Upper lobe of right lung (tissue), 1 donor: ENCODE measurements around the gene RPTN. TPM values are rescaled to one million over a fixed set of nuclear protein-coding genes. Genes with fewer than 3 reads are reported as not detected.

Experiments used
- ATAC-seq: fragments of 200-7000 bp; cut with Tn5 transposase; one replicate; pipeline ENCODE4 v1.9.1; 2020; ENCODE audit warnings: mild to moderate bottlenecking, moderate library complexity
- DNase-seq: peaks from one replicate; pipeline ENCODE4 v3.0.0-alpha.2; 2020
- H3K27ac ChIP-seq: fragments of 200-600 bp; one replicate; pipeline ENCODE4 v1.8.0; 2022
- H3K27me3 ChIP-seq: fragments of 200-600 bp; one replicate; pipeline ENCODE4 v1.8.0; 2022; ENCODE audit warnings: mild to moderate bottlenecking
- H3K36me3 ChIP-seq: fragments of 200-600 bp; one replicate; pipeline ENCODE4 v1.8.0; 2022
- H3K4me1 ChIP-seq: fragments of 200-600 bp; one replicate; pipeline ENCODE4 v1.8.0; 2022
- H3K4me3 ChIP-seq: fragments of 200-600 bp; one replicate; pipeline ENCODE4 v1.8.0; 2022; ENCODE audit warnings: mild to moderate bottlenecking
- H3K9me3 ChIP-seq: fragments of 200-600 bp; one replicate; pipeline ENCODE4 v1.8.0; 2022
- CTCF ChIP-seq: fragments of 200-600 bp; IDR thresholded peaks from one replicate; pipeline ENCODE4 v1.8.0; 2022; ENCODE audit warnings: antibody characterized with exemption
- intact Hi-C: fragments of 100-400 bp; cut with DNase I; formaldehyde crosslinking; loops from one replicate; pipeline ENCODE4 v1.11.0; 2022
- total RNA-seq: library from RNA; stranded (reverse); fragmentation: NEBNext Ultra II Directional; extraction: Animal tissue kit (Norgen Biotek cat#: 25700); gene quantifications from one replicate; pipeline ENCODE4 v1.2.1, GENCODE V29; 2021
- donor health status: DM: no; HTN: yes; CAD: no; lungs with severe emphysema.

Gene RPTN
- total RNA-seq, 1 donor from 2014 or later, result not detected

GRCh38 chr1:152109231-152109997 lies 49.6 kb downstream of the RPTN start:
- no peak for TF ChIP-seq CTCF
- no peak for DNase-seq
- Histone ChIP-seq H3K36me3 (no peaks in the 10 kb centered on the region), H3K27ac (no peak overlapping the region), H3K4me3 (peak overlapping the region; percentile 55), H3K9me3 (peaks cover 6% of the 10 kb centered on the region), H3K27me3 (peaks cover 92% of the 10 kb centered on the region), H3K4me1 (peaks cover 33% of the 10 kb centered on the region)
- no peak for ATAC-seq
- intact Hi-C loops, result no loop called here

GRCh38 chr1:152108882-152109222 lies 50.2 kb downstream of the RPTN start:
- Histone ChIP-seq H3K4me3 (peak overlapping the region; percentile 30), H3K9me3 (peaks cover 6% of the 10 kb centered on the region), H3K27ac (no peak overlapping the region), H3K27me3 (peaks cover 88% of the 10 kb centered on the region), H3K36me3 (no peaks in the 10 kb centered on the region), H3K4me1 (peaks cover 33% of the 10 kb centered on the region)
- TF ChIP-seq CTCF, result no peak
- ATAC-seq, result no peak
- DNase-seq, result no peak
- intact Hi-C loops, result no loop called here

GRCh38 chr1:152107984-152108881 lies 50.8 kb downstream of the RPTN start:
- H3K27ac ChIP-seq, result no peak overlapping the region
- H3K36me3 ChIP-seq, result no peaks in the 10 kb centered on the region
- H3K9me3 ChIP-seq, result peaks cover 6% of the 10 kb centered on the region
- peak; percentile 16 for ATAC-seq
- DNase-seq, result peak; percentile 67
- H3K4me1 ChIP-seq, result peaks cover 33% of the 10 kb centered on the region
- peak overlapping the region; percentile 30 for H3K4me3 ChIP-seq
- no peak for TF ChIP-seq CTCF
- intact Hi-C loops, result no loop called here
- H3K27me3 ChIP-seq, result peaks cover 83% of the 10 kb centered on the region

- intact Hi-C loops, result no loop called here
- Histone ChIP-seq H3K27ac (no peak overlapping the region), H3K36me3 (no peaks in the 10 kb centered on the region), H3K27me3 (peaks cover 81% of the 10 kb centered on the region), H3K4me1 (peaks cover 30% of the 10 kb centered on the region), H3K9me3 (peaks cover 6% of the 10 kb centered on the region), H3K4me3 (peak overlapping the region; percentile 30)
- no peak for TF ChIP-seq CTCF
- peak; percentile 58 for DNase-seq
- peak; percentile 9 for ATAC-seq
Measured at GRCh38 chr1:152107031-152107983, 51.7 kb downstream of the RPTN start.

GRCh38 chr1:152104854-152105253 lies 54.2 kb downstream of the RPTN start:
- intact Hi-C loops, result no loop called here
- ATAC-seq (no peak), DNase-seq (no peak)
- Histone ChIP-seq H3K36me3 (no peaks in the 10 kb centered on the region), H3K9me3 (peaks cover 6% of the 10 kb centered on the region), H3K4me1 (peaks cover 7% of the 10 kb centered on the region), H3K27ac (no peak overlapping the region), H3K4me3 (no peak overlapping the region), H3K27me3 (peaks cover 74% of the 10 kb centered on the region)
- no peak for TF ChIP-seq CTCF
